SU-DHL-6 (cell line): ENCODE data around the gene ELOB.

Experiments used
- H2AFZ ChIP-seq: fragments of 200-600 bp; sonication (generic); 2 replicates; pipeline ENCODE4 v1.6.1; 2014; ENCODE audit warnings: low read depth, mild to moderate bottlenecking, moderate library complexity, mixed read lengths, antibody characterized with exemption, low read length; ENCODE audit not compliant: severe bottlenecking
- H3F3A ChIP-seq: fragments of 200-600 bp; shearing (Covaris generic); 2 replicates; pipeline ENCODE4 v1.6.0; 2016; ENCODE audit warnings: antibody characterized with exemption, mild to moderate bottlenecking; ENCODE audit not compliant: insufficient read depth
- H3K27ac ChIP-seq: fragments of 200-600 bp; sonication (generic); 2 replicates; pipeline ENCODE4 v1.5.1; 2016; ENCODE audit warnings: low read depth, mild to moderate bottlenecking, low read length, moderate library complexity, mixed read lengths
- H3K27me3 ChIP-seq: fragments of 200-600 bp; sonication (generic), shearing (Covaris generic); 2 replicates; pipeline ENCODE4 v1.6.0; 2014; ENCODE audit warnings: mild to moderate bottlenecking, low read length
- H3K36me3 ChIP-seq: fragments of 200-600 bp; sonication (generic); 2 replicates; pipeline ENCODE4 v1.6.1; 2014; ENCODE audit warnings: mild to moderate bottlenecking, low read length, mixed read lengths
- H3K4me2 ChIP-seq: fragments of 300-600, 200-600 bp; shearing (Covaris generic), sonication (generic); 2 replicates; pipeline ENCODE4 v1.6.0; 2014; ENCODE audit warnings: low read length, low read depth, mild to moderate bottlenecking; ENCODE audit not compliant: poor library complexity, severe bottlenecking
- H3K4me3 ChIP-seq: fragments of 200-600 bp; sonication (generic); 2 replicates; pipeline ENCODE4 v1.5.1; 2014; ENCODE audit warnings: antibody characterized with exemption, low read length, mild to moderate bottlenecking, mixed read lengths; ENCODE audit not compliant: insufficient read depth, poor library complexity, severe bottlenecking
- H3K79me2 ChIP-seq: fragments of 200-600 bp; sonication (generic); 2 replicates; pipeline ENCODE4 v1.6.1; 2014; ENCODE audit warnings: mild to moderate bottlenecking, low read length, moderate library complexity; ENCODE audit not compliant: insufficient read depth
- H3K9ac ChIP-seq: fragments of 200-600 bp; sonication (generic); 2 replicates; pipeline ENCODE4 v1.7.0; 2014; ENCODE audit warnings: mild to moderate bottlenecking, low read length
- H3K9me2 ChIP-seq: fragments of 200-600 bp; sonication (generic); replicated peaks from 2 replicates; pipeline ENCODE4 v1.6.1; 2014; ENCODE audit warnings: low read length; ENCODE audit not compliant: insufficient read depth
- H3K9me3 ChIP-seq: fragments of 200-600 bp; sonication (generic); 2 replicates; pipeline ENCODE4 v1.6.1; 2014; ENCODE audit warnings: low read length, mixed read lengths; ENCODE audit not compliant: insufficient read depth
- H4K20me1 ChIP-seq: fragments of 200-600 bp; sonication (generic); 2 replicates; pipeline ENCODE4 v1.6.1; 2014; ENCODE audit warnings: low read depth, mild to moderate bottlenecking, antibody characterized with exemption, low read length, moderate library complexity, mixed read lengths
- CTCF ChIP-seq: fragments of 200-600 bp; sonication (generic); IDR thresholded peaks from one replicate; pipeline ENCODE4 v1.5.1; 2017; ENCODE audit warnings: antibody characterized with exemption, mild to moderate bottlenecking, low read length, moderate library complexity; ENCODE audit not compliant: insufficient read depth, poor library complexity, severe bottlenecking
- EZH2phosphoT487 ChIP-seq: fragments of 200-600 bp; sonication (generic), shearing (Covaris generic); conservative IDR thresholded peaks from 2 replicates; pipeline ENCODE4 v1.6.1; 2018; ENCODE audit warnings: mild to moderate bottlenecking, antibody characterized with exemption, low read length, moderate library complexity, mixed read lengths

ELOB gene

GRCh38 chr16:2777231-2777902 lies at the start of gene ELOB:
Gene ELOB (minus strand): TSS chr16:2777280. CDS start chr16:2777239, 41 bp downstream.
- Histone ChIP-seq H3K27ac (peak within 1 kb of the TSS; percentile 84), H3K9ac (peak within 1 kb of the TSS; percentile 93), H3K9me2 (no peaks in the 10 kb centered on the region), H3K4me2 (peak within 1 kb of the TSS; percentile 76), H3F3A (peaks cover 20% of the 10 kb centered on the region), H3K79me2 (peaks cover 16% of the 10 kb centered on the region), H3K4me3 (peak within 1 kb of the TSS; percentile 90), H2AFZ (peak within 1 kb of the TSS; percentile 79), H3K9me3 (no peaks in the 10 kb centered on the region), H3K27me3 (no peaks in the 10 kb centered on the region), H3K36me3 (no peaks in the 10 kb centered on the region), H4K20me1 (no peaks in the 10 kb centered on the region)
- TF ChIP-seq CTCF: no peak
- TF ChIP-seq EZH2phosphoT487: no peak

GRCh38 chr16:2825906-2826305 lies 48.8 kb upstream of the ELOB start:
- TF ChIP-seq CTCF (no peak), EZH2phosphoT487 (no peak)
- H3K4me2 ChIP-seq: no peak overlapping the region
- no peaks in the 10 kb centered on the region for H3K27me3 ChIP-seq
- no peak overlapping the region for H2AFZ ChIP-seq
- H3K9me3 ChIP-seq: no peaks in the 10 kb centered on the region
- H3F3A ChIP-seq: no peaks in the 10 kb centered on the region
- H3K9me2 ChIP-seq: no peaks in the 10 kb centered on the region
- no peak overlapping the region for H3K9ac ChIP-seq
- no peaks in the 10 kb centered on the region for H4K20me1 ChIP-seq
- H3K79me2 ChIP-seq: no peaks in the 10 kb centered on the region
- no peak overlapping the region for H3K4me3 ChIP-seq
- H3K27ac ChIP-seq: no peak overlapping the region
- H3K36me3 ChIP-seq: no peaks in the 10 kb centered on the region

GRCh38 chr16:2825049-2825742 lies 48.1 kb upstream of the ELOB start:
- Histone ChIP-seq H3K36me3 (no peaks in the 10 kb centered on the region), H3K27me3 (no peaks in the 10 kb centered on the region), H3K4me3 (no peak overlapping the region), H3K79me2 (no peaks in the 10 kb centered on the region), H4K20me1 (no peaks in the 10 kb centered on the region), H3K4me2 (no peak overlapping the region), H3K9ac (no peak overlapping the region), H2AFZ (no peak overlapping the region), H3K9me2 (no peaks in the 10 kb centered on the region), H3K27ac (no peak overlapping the region), H3F3A (no peaks in the 10 kb centered on the region), H3K9me3 (no peaks in the 10 kb centered on the region)
- TF ChIP-seq EZH2phosphoT487: no peak
- no peak for TF ChIP-seq CTCF
